BJ (cell line): ENCODE measurements around the gene CACNA2D3. TPM values are rescaled to one million over a fixed set of nuclear protein-coding genes. Genes with fewer than 3 reads are reported as not detected.

Experiments used
- CTCF ChIA-PET: fragments of 350-600 bp; formaldehyde crosslinking; extraction: SDS; loops from one replicate; lab custom pipeline; 2021; ENCODE audit warnings: antibody characterized with exemption, inconsistent platforms; lab: Yijun Ruan, JAX
- POLR2A ChIA-PET: fragments of 300-600 bp; sonication (Branson Sonifier 250); formaldehyde crosslinking; extraction: SDS; loops from one replicate; lab custom pipeline; 2021; ENCODE audit warnings: antibody characterized with exemption; lab: Charles Lee
- DNase-seq: peaks from one replicate; pipeline ENCODE4 v3.0.0-alpha.2; 2011; ENCODE audit warnings: low read depth
- H3K27me3 ChIP-seq: 2 replicates; pipeline ENCODE4 v1.6.0; 2011; ENCODE audit warnings: low read length; ENCODE audit not compliant: control insufficient read depth, insufficient read depth
- H3K36me3 ChIP-seq: 2 replicates; pipeline ENCODE4 v1.5.1; 2011; ENCODE audit warnings: low read length; ENCODE audit not compliant: control insufficient read depth, insufficient read depth
- H3K4me3 ChIP-seq: 2 replicates; pipeline ENCODE4 v1.5.1; 2011; ENCODE audit warnings: low read depth, mild to moderate bottlenecking, control low read depth, low read length
- polyA plus RNA-seq: library from polyadenylated mRNA; depleted of rRNA; stranded (reverse); fragments of >200 nt; gene quantifications from 2 replicates; pipeline ENCODE4 v1.2.3, GENCODE V29; 2011
- TF ChIP-seq, protein P1 (sequence below): IDR thresholded peaks from 2 replicates; pipeline ENCODE4 v1.5.1; 2011; ENCODE audit warnings: low read depth, mild to moderate bottlenecking, control low read depth, inconsistent platforms, low read length, moderate library complexity; ENCODE audit not compliant: insufficient read depth

CACNA2D3 gene
- polyA plus RNA-seq, 1 experiment = 0.56 TPM

DNA sequence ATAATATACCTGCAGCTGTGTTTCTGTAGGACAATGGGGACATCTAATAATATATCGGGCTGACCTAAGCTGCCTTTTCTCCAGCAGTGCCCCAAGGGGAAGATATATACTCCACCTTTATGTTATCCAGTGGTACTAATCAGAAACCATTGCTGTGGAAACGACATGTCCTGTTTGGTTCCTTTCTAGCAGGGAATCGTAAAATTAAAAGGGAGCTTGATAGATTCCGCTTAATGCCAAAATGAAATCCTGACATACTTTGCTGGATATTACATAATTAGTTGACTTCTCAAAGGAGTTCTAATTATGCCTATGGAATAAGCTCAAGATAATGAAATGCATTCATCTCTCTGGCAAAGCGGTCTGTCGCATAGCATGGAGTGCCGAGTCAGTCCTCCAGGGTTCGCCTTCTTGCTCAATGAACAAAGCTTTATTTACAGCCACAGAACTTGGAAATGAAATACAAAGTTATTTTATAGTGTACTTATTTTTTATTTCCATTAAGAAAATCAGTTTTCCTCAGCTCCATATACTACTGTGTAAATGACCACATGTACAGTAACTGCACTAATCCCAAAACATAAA, 542.8 kb downstream of the CACNA2D3 start:
- Histone ChIP-seq H3K27me3 (no peaks in the 10 kb centered on the region), H3K36me3 (no peaks in the 10 kb centered on the region), H3K4me3 (no peak overlapping the region)
- TF ChIP-seq, protein P1, sequence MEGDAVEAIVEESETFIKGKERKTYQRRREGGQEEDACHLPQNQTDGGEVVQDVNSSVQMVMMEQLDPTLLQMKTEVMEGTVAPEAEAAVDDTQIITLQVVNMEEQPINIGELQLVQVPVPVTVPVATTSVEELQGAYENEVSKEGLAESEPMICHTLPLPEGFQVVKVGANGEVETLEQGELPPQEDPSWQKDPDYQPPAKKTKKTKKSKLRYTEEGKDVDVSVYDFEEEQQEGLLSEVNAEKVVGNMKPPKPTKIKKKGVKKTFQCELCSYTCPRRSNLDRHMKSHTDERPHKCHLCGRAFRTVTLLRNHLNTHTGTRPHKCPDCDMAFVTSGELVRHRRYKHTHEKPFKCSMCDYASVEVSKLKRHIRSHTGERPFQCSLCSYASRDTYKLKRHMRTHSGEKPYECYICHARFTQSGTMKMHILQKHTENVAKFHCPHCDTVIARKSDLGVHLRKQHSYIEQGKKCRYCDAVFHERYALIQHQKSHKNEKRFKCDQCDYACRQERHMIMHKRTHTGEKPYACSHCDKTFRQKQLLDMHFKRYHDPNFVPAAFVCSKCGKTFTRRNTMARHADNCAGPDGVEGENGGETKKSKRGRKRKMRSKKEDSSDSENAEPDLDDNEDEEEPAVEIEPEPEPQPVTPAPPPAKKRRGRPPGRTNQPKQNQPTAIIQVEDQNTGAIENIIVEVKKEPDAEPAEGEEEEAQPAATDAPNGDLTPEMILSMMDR = no peak
- no peak for DNase-seq
- POLR2A ChIA-PET = no interaction called here
- CTCF ChIA-PET = interaction anchor here (1.1 to 1.3 kb wide), 2 partner anchors 18 to 27 kb away, joined by 3 to 4 read pairs; no protein-coding TSS in a partner anchor

- Histone ChIP-seq H3K36me3 (no peaks in the 10 kb centered on the region), H3K27me3 (no peaks in the 10 kb centered on the region), H3K4me3 (no peak overlapping the region)
- ChIA-PET CTCF (interaction anchor here (1.8 kb wide), 1 partner anchor 12 kb away, joined by 4 read pairs; no protein-coding TSS in a partner anchor), POLR2A (no interaction called here)
- TF ChIP-seq, protein P1 = no peak
- no peak for DNase-seq
Observed at GRCh38 chr3:54668236-54668635, 545.9 kb downstream of the CACNA2D3 start.

GRCh38 chr3:54670201-54671000, 548.0 kb downstream of the CACNA2D3 start:
- ChIA-PET CTCF (no interaction called here), POLR2A (interaction anchor here (0.6 kb wide), 1 partner anchor 8 kb away, joined by 4 read pairs; no protein-coding TSS in a partner anchor)
- no peaks in the 10 kb centered on the region for H3K27me3 ChIP-seq
- TF ChIP-seq, protein P1 = no peak
- DNase-seq = no peak
- H3K36me3 ChIP-seq = no peaks in the 10 kb centered on the region
- H3K4me3 ChIP-seq = no peak overlapping the region

DNA sequence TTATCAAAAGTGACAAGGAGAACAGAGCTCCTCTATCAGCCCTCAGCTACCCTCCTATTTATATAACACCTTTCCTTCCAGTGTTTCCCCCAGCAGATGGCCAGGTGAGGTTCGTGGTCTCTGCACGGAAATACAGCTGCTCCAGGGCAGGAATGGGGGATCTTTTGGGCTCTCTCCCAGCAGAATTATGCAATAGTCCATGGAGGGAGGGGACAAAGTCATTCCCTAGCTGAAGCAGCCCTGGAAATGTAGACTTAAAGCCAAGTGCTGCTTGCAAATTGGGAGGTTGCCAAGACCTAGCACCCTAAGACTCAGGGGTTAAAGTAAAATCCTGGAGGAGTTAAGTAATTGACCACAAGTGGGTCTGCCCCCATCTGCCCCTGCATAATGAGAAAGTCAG, 549.2 kb downstream of the CACNA2D3 start:
- H3K27me3 ChIP-seq = no peaks in the 10 kb centered on the region
- H3K36me3 ChIP-seq = no peaks in the 10 kb centered on the region
- ChIA-PET CTCF (interaction anchor here (0.9 to 1.0 kb wide), 2 partner anchors 14 to 18 kb away, joined by 3 read pairs; no protein-coding TSS in a partner anchor), POLR2A (no interaction called here)
- no peak for DNase-seq
- no peak overlapping the region for H3K4me3 ChIP-seq
- TF ChIP-seq, protein P1 = no peak

- no peak for DNase-seq
- Histone ChIP-seq H3K4me3 (no peak overlapping the region), H3K27me3 (no peaks in the 10 kb centered on the region), H3K36me3 (no peaks in the 10 kb centered on the region)
- ChIA-PET CTCF (no interaction called here), POLR2A (no interaction called here)
- TF ChIP-seq, protein P1 = no peak
Observed at GRCh38 chr3:54676087-54676486, 553.7 kb downstream of the CACNA2D3 start.
